Esophagus muscularis mucosa (tissue), 4 donors: ENCODE data around the gene ZER1. TPM values are rescaled to one million over a fixed set of nuclear protein-coding genes. Genes with fewer than 3 reads are reported as not detected.

Source experiments
- DNase-seq: peaks from one replicate; pipeline ENCODE4 v3.0.0-alpha.2; 2017; ENCODE audit errors: extremely low spot score
- H3K27ac ChIP-seq, 4 donors: fragments of 200-600 bp; sonication (generic); replicated peaks in 1 of 4; 1 replicate in 3 of 4; 2 replicates in 1 of 4; pipeline ENCODE4 v1.5.1; 2016 to 2019; ENCODE audit warnings: mild to moderate bottlenecking in 1 of 4
- H3K27me3 ChIP-seq, 4 donors: fragments of 200-600 bp; sonication (generic); one replicate each; pipeline versions ENCODE4 v1.5.1 to v1.6.0; 2016 to 2019
- H3K36me3 ChIP-seq, 4 donors: fragments of 200-600 bp; sonication (generic); one replicate each; pipeline ENCODE4 v1.5.1; 2016 to 2019
- H3K4me1 ChIP-seq, 4 donors: fragments of 200-600 bp; sonication (generic); one replicate each; pipeline ENCODE4 v1.5.1; 2016 to 2019
- H3K4me3 ChIP-seq, 4 donors: fragments of 200-600 bp; sonication (generic); 1 replicate in 2 of 4; 2 replicates in 2 of 4; pipeline ENCODE4 v1.5.1; 2016 to 2019; ENCODE audit warnings: mild to moderate bottlenecking in 4 of 4, moderate library complexity in 1 of 4
- H3K9me3 ChIP-seq, 4 donors: fragments of 200-600 bp; sonication (generic); 1 replicate in 3 of 4; 2 replicates in 1 of 4; pipeline ENCODE4 v1.5.1; 2016 to 2019
- EP300 ChIP-seq: sonication (generic); formaldehyde crosslinking; IDR thresholded peaks from one replicate; pipeline ENCODE4 v1.6.1; 2017; ENCODE audit warnings: antibody characterized with exemption
- POLR2A ChIP-seq: fragments of 450-650 bp; IDR thresholded peaks from one replicate; pipeline ENCODE4 v1.6.1; 2017; ENCODE audit warnings: antibody characterized with exemption, moderate library complexity, mild to moderate bottlenecking, low read depth
- POLR2AphosphoS5 ChIP-seq, 2 donors: sonication (generic); formaldehyde crosslinking; IDR thresholded peaks; one replicate each; pipeline ENCODE4 v1.6.1; 2017; ENCODE audit warnings: antibody characterized with exemption in 2 of 2
- WGBS: methylation state at CpG from one replicate; pipeline ENCODE4 v1.1.5; 2018; 5-methylcytosine and 5-hydroxymethylcytosine counted together
- intact Hi-C: fragments of 100-400 bp; cut with DNase I; formaldehyde crosslinking; loops from one replicate; pipeline ENCODE4 v1.15.1; 2023
- total RNA-seq, 4 donors: library from RNA; depleted of rRNA; stranded (reverse); fragments of >200 nt; gene quantifications; one replicate each; pipeline versions ENCODE4 v1.1.0 to v1.2.1, GENCODE V29; 2016
- TF ChIP-seq, protein P1 (sequence below), 3 experiments: fragments of 200-600 bp in 2 of 3; fragments of 450-650 bp in 1 of 3; sonication (generic) in 2 of 3; IDR thresholded peaks; one replicate each; pipeline ENCODE4 v1.5.1; 2017 to 2019; ENCODE audit warnings: antibody characterized with exemption in 3 of 3, mild to moderate bottlenecking in 2 of 3, moderate library complexity in 1 of 3

ZER1 gene
- total RNA-seq, 4 donors from 2014 or later = 56.5 to 114 (median 79.4) TPM

DNA sequence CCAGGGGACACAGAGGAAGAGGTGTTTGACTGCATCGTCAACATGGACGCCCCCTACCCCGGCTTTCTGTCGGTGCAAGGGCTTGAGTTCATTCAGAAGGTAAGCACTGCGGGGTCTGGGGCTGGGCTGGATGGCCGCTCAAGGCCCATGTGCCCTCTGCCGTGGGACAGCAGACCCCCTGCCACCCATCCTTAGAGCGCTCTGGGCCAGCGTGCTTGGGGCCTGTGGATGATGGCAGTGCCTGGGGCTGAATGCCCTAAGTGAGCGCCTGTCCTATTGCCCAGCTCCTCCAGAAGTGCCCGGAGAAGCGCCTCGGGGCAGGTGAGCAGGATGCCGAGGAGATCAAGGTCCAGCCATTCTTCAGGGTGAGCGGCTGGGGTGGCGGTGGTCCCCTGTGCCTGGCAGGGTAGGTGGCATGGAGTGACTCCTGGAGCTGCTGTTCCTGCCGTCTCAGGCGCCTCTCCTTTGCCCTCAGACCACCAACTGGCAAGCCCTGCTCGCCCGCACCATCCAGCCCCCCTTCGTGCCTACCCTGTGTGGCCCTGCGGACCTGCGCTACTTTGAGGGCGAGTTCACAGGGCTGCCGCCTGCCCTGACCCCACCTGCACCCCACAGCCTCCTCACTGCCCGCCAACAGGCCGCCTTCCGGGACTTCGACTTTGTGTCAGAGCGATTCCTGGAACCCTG, 51.7 kb downstream of the ZER1 start:
- Histone ChIP-seq H3K36me3 (peaks cover 0 to 24% (median 17%) of the 10 kb centered on the region in 4 donors), H3K27me3 (no peaks in the 10 kb centered on the region), H3K27ac (no peak overlapping the region), H3K4me3 (no peak overlapping the region), H3K9me3 (no peaks in the 10 kb centered on the region), H3K4me1 (peaks cover 4 to 24% (median 21%) of the 10 kb centered on the region in 4 donors)
- 88% methylated on average over 11 of the region's 30 CpGs for WGBS
- DNase-seq = no peak
- intact Hi-C loops = no loop called here
- TF ChIP-seq POLR2A (no peak), POLR2AphosphoS5 (IDR thresholded peaks at IDR 0.05) (no peak), EP300 (no peak)
- TF ChIP-seq, protein P1, sequence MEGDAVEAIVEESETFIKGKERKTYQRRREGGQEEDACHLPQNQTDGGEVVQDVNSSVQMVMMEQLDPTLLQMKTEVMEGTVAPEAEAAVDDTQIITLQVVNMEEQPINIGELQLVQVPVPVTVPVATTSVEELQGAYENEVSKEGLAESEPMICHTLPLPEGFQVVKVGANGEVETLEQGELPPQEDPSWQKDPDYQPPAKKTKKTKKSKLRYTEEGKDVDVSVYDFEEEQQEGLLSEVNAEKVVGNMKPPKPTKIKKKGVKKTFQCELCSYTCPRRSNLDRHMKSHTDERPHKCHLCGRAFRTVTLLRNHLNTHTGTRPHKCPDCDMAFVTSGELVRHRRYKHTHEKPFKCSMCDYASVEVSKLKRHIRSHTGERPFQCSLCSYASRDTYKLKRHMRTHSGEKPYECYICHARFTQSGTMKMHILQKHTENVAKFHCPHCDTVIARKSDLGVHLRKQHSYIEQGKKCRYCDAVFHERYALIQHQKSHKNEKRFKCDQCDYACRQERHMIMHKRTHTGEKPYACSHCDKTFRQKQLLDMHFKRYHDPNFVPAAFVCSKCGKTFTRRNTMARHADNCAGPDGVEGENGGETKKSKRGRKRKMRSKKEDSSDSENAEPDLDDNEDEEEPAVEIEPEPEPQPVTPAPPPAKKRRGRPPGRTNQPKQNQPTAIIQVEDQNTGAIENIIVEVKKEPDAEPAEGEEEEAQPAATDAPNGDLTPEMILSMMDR (IDR thresholded peaks at IDR 0.05) = no peak

DNA sequence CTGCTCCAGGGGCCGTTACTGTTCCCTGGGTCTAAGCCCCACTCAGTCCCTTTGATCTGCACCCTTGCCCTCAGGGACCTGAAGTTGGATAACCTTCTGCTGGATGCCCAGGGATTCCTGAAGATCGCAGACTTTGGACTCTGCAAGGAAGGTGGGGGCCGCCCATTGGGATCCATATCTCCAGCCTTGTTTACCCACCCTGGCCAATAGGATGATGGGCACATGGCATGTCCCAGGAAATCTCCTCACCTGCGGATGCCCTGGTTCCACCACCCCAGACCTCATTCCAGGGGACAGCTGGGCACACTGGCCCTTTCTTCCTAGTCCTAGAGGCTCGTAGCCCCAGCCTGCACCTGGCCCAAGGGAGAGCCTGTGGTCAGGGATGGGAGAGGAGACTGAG, 53.3 kb downstream of the ZER1 start:
- Histone ChIP-seq H3K4me3 (no peak overlapping the region), H3K9me3 (no peaks in the 10 kb centered on the region), H3K27ac (no peak overlapping the region), H3K4me1 (peaks cover 0 to 12% (median 9%) of the 10 kb centered on the region in 4 donors), H3K36me3 (peaks cover 0 to 35% (median 29%) of the 10 kb centered on the region in 4 donors), H3K27me3 (no peaks in the 10 kb centered on the region)
- DNase-seq = no peak
- intact Hi-C loops = no loop called here
- TF ChIP-seq POLR2A (no peak), EP300 (no peak), POLR2AphosphoS5 (IDR thresholded peaks at IDR 0.05) (no peak)
- TF ChIP-seq, protein P1 (IDR thresholded peaks at IDR 0.05) = no peak
- 96% methylated on average over 4 of the region's 5 CpGs for whole genome bisulfite sequencing

DNA sequence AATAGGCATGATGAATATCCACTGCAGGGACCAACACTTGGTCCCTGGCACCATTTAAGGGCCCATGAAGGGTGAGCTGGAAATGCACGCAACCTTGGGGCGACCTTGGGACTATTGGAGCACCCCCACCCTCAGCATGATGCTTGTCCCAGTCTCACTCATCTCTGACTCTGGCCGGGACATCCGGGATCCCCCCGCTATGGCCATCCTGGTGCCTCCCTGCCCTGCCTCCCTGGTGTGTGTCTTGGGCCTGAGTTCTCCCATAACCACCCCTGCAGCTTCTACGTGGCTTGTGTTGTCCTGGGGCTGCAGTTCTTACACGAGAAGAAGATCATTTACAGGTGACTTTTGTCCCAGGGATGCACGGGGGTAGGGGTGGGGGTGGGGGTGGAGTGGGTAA, 53.7 kb downstream of the ZER1 start:
- Histone ChIP-seq H3K27ac (no peak overlapping the region), H3K27me3 (no peaks in the 10 kb centered on the region), H3K9me3 (no peaks in the 10 kb centered on the region), H3K4me3 (no peak overlapping the region), H3K4me1 (peaks cover 0 to 8% (median 4%) of the 10 kb centered on the region in 4 donors), H3K36me3 (peaks cover 0 to 39% (median 31%) of the 10 kb centered on the region in 4 donors)
- no peak for DNase-seq
- WGBS = 83% methylated on average over 4 of the region's 8 CpGs
- intact Hi-C loops = no loop called here
- no peak for TF ChIP-seq EP300
- TF ChIP-seq POLR2A = no peak
- TF ChIP-seq, protein P1 (IDR thresholded peaks at IDR 0.05) = no peak
- no peak for TF ChIP-seq POLR2AphosphoS5 (IDR thresholded peaks at IDR 0.05)

DNA sequence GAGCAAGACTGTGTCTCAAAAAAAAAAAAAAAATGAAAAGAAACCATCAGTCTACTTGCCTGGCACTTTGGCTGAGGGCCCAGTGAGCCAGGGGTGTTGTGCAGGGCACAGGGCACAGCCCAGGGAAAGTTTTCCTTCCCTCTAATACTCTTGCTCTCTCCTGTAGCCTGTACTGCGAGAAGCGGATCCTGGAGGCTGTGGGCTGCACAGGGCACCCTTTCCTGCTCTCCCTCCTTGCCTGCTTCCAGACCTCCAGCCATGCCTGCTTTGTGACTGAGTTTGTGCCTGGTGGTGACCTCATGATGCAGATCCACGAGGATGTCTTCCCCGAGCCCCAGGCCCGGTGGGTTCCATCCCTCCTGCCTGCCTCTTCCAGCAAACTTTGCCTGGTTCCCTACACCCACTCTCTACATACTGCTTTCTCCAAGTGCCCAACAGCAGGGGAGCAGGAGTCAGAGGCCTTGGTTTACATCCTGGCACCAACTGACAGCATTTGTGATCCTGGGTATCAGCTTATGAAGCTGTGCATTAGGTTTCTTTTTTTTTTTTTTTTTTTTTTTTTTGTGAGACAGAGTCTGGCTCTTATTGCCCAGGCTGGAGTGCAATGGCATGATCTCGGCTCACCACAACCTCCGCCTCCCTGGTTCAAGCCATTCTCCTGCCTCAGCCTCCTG, 55.0 kb downstream of the ZER1 start:
- no peaks in the 10 kb centered on the region for H3K4me1 ChIP-seq
- 89% methylated on average over 5 of the region's 7 CpGs for WGBS
- intact Hi-C loops = no loop called here

More for the DNA sequence above, 55.0 kb downstream of the ZER1 start:
- Histone ChIP-seq H3K27me3 (no peaks in the 10 kb centered on the region), H3K4me3 (no peak overlapping the region), H3K36me3 (peaks cover 0 to 50% (median 33%) of the 10 kb centered on the region in 4 donors), H3K9me3 (no peaks in the 10 kb centered on the region), H3K27ac (no peak overlapping the region)
- TF ChIP-seq, protein P1 (IDR thresholded peaks at IDR 0.05) = no peak
- TF ChIP-seq EP300 (no peak), POLR2A (no peak), POLR2AphosphoS5 (IDR thresholded peaks at IDR 0.05) (no peak)
- no peak for DNase-seq
